Activated CD8-positive, alpha-beta memory T cell treated with anti-CD3 and anti-CD28 coated beads for 36 hours (primary cell): ENCODE results near the gene COQ10B. TPM values are rescaled to one million over a fixed set of nuclear protein-coding genes. Genes with fewer than 3 reads are reported as not detected.

Source experiments
- CTCF ChIA-PET: fragments of 350-600 bp; sonication (Branson Sonifier 250); formaldehyde crosslinking; loops from one replicate; lab custom pipeline; 2021; ENCODE audit warnings: antibody characterized with exemption; lab: Charles Lee
- POLR2A ChIA-PET: fragments of 350-600 bp; sonication (Branson Sonifier 250); formaldehyde crosslinking; loops from one replicate; lab custom pipeline; 2021; ENCODE audit warnings: antibody characterized with exemption; lab: Charles Lee
- total RNA-seq, 2 experiments: library from RNA; stranded (reverse); gene quantifications; one replicate each; pipeline ENCODE4 v1.2.3, GENCODE V29; 2021

The COQ10B gene
- total RNA-seq, 2 experiments from 2014 or later, result 19.2 to 20.1 TPM

DNA sequence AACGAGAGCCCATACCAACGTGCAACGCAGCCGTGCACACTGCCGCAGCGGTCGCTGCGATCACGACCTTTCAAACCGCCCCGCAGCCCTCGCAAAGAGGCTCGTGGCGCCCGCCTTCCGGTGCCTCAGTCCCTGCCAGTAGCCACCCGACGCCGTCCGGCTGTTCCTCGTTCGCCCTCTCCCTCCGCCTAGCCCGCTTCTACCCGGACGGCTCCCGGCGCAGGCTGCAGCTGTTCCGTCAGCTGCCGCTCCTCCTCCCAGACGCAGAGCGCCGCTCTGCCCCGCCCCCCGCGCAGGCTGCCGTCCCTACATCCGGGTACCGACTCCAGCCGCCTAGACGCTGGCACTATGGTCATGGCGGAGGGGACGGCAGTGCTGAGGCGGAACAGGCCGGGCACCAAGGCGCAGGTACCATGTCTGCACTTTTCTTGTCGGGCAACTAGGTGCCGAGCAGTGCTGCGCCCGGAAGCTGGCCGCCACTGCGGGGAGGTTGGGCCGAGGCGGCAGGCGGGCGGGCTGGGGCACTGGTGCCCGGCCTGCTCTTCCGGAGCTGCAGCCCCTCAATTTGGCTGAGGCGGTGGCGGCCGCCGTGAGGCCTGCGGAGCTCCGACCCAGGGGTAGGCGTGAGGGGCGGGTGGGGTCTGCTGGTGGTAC is 62.5 kb downstream of the COQ10B start, which contains the start of gene MOB4:
TSS of gene MOB4 (plus strand) at position 328 of the 654 bp plus-strand sequence. CDS start at position 349, 21 bp downstream.
- POLR2A ChIA-PET, result interaction anchor here (0.5 to 3.6 kb wide), 7 partner anchors 11 to 189 kb away, joined by 3 to 54 read pairs (median 4); partner anchors contain the start of genes COQ10B, HSPD1, HSPE1 and MARS2
- CTCF ChIA-PET, result interaction anchor here (1.2 kb wide), 2 partner anchors 10 to 189 kb away, joined by 3 to 4 read pairs; partner anchors contain the start of gene MARS2

DNA sequence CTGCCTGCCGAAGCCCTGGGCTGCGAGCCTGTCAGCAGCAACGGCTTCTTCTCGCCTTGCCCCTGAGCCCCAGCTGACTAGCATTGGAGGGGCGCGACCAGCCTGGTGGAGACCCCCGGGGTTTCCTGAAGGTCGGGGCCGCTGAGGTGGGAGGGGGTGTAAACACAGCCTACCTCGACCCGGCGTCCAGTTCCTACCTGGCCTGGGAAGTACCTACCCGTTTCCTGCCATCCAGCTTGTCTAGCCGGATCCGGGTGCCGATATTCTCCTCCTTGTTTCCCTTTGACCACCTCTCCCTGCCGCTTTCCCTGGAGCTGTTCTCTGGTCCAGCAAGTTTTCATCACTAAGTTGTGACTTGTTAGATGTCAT is 63.0 kb downstream of the COQ10B start:
- ChIA-PET POLR2A (interaction anchor here (0.5 to 3.6 kb wide), 6 partner anchors 13 to 189 kb away, joined by 3 to 54 read pairs (median 4); partner anchors contain the start of genes COQ10B, HSPD1, HSPE1 and MARS2), CTCF (interaction anchor here (1.1 to 1.2 kb wide), 3 partner anchors 10 to 188 kb away, joined by 3 to 4 read pairs (median 4); partner anchors contain the start of gene MARS2)

DNA sequence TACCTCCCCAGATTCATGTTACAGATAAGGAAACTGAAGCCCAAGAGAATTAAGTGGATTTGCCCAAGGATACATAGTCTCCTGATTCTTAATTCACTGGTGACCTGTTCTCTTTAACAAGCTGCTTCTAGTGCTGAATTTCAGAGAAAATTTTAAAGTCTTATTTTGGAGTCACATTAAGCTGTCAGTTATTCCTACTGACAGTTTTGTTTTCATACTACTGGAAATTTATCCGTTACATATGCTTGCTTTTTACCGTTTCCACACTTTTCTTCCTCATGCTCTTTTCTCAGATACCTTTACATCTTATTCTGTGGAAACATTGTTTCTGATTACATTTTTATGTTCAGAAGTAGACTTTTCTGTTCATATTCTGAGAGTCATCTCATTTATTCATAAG is 63.8 kb downstream of the COQ10B start:
- ChIA-PET POLR2A (interaction anchor here (1.4 to 3.6 kb wide), 3 partner anchors 15 to 188 kb away, joined by 4 to 54 read pairs (median 7); partner anchors contain the start of genes HSPD1, HSPE1 and MARS2), CTCF (interaction anchor here (1.1 kb wide), 1 partner anchor 11 kb away, joined by 4 read pairs; no protein-coding TSS in a partner anchor)

Other genes starting within 250 kb of the COQ10B start
- 100 to 1,000 TPM; 119 to 130 TPM for gene ANKRD44, start 142.8 kb upstream of the COQ10B start, total RNA-seq
- gene SF3B1, start 18.5 kb upstream of the COQ10B start, total RNA-seq, result 100 to 1,000 TPM; 218 to 223 TPM
- 1,000 to 10,000 TPM; 1,206 to 1,225 TPM for gene HSPD1, start 46.3 kb downstream of the COQ10B start, total RNA-seq
- 100 to 1,000 TPM; 479 to 516 TPM for gene HSPE1, start 46.8 kb downstream of the COQ10B start, total RNA-seq
- gene MOB4, start 62.5 kb downstream of the COQ10B start, total RNA-seq, result 10 to 100 TPM; 23.4 to 23.6 TPM
- gene RFTN2, start 222.0 kb downstream of the COQ10B start, total RNA-seq, result not detected